ENCODE measurements around the gene PTPN14.

- TF ChIP-seq POLR2A (IDR thresholded peaks at IDR 0.05; ENCODE audit: low read length) = no peak
- TF ChIP-seq GATA1 (IDR thresholded peaks at IDR 0.05; ENCODE audit: low read depth, low read length) = no peak
Observed at GRCh38 chr1:214335567-214335966, 215.8 kb downstream of the PTPN14 start.
